ENCODE measurements around the gene PPP2R5C. TPM values are rescaled to one million over a fixed set of nuclear protein-coding genes. Genes with fewer than 3 reads are reported as not detected.

Gene PPP2R5C
- total RNA-seq, 1 donor from 2014 or later: 125 TPM

GRCh38 chr14:101784631-101785030 is 23.1 kb downstream of the PPP2R5C start:
- peaks cover 18% of the 10 kb centered on the region for H3K4me1 Mint-ChIP-seq
- no peak for DNase-seq (ENCODE audit: low spot score in 2 of 2, unreplicated experiment in 2 of 2)
- TF ChIP-seq CTCF (IDR thresholded peaks at IDR 0.05; ENCODE audit: unreplicated experiment): no peak
- no peaks in the 10 kb centered on the region for H3K9me3 Mint-ChIP-seq
- H3K36me3 Mint-ChIP-seq: peaks cover 4% of the 10 kb centered on the region
- peaks cover 33% of the 10 kb centered on the region for H3K27me3 Mint-ChIP-seq (ENCODE audit: low read depth)
- H3K27ac Mint-ChIP-seq: no peak overlapping the region
- H3K4me3 Mint-ChIP-seq: no peak overlapping the region

DNA sequence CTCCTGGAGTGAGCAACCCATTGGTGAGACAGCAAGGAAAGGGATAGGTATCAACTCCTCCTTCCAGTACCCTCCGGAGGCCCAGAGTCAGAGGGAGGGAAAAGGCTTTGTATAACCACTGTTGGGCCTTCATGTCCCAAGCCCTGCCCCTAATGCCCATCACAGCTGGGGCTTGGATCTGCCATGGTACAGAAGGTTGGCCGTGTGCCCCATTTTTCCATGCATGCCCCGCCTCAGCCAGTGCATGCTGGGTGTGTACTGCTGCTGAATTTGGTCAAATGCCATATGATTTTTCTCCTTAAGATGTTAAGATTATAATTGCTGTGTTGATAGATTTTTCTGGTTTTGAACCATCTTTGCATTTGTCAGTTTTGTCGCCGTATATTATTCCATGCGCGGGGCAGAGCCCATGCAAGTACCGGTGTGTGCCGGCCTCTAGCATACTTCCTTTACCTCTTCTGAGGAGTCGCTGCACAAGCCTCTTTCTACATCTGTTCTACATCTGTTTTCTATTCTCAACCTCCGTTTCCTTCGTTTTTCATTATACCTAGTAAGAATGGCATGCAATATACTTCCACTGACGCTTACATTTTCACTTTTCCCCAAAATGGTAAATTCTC is 26.6 kb downstream of the PPP2R5C start:
- no peak overlapping the region for H3K4me3 Mint-ChIP-seq
- no peak for DNase-seq (ENCODE audit: low spot score in 2 of 2, unreplicated experiment in 2 of 2)
- H3K27ac Mint-ChIP-seq: no peak overlapping the region
- peaks cover 4% of the 10 kb centered on the region for H3K36me3 Mint-ChIP-seq
- H3K4me1 Mint-ChIP-seq: peaks cover 19% of the 10 kb centered on the region
- no peak for TF ChIP-seq CTCF (IDR thresholded peaks at IDR 0.05; ENCODE audit: unreplicated experiment)
- H3K9me3 Mint-ChIP-seq: no peaks in the 10 kb centered on the region
- H3K27me3 Mint-ChIP-seq (ENCODE audit: low read depth): peaks cover 12% of the 10 kb centered on the region

DNA sequence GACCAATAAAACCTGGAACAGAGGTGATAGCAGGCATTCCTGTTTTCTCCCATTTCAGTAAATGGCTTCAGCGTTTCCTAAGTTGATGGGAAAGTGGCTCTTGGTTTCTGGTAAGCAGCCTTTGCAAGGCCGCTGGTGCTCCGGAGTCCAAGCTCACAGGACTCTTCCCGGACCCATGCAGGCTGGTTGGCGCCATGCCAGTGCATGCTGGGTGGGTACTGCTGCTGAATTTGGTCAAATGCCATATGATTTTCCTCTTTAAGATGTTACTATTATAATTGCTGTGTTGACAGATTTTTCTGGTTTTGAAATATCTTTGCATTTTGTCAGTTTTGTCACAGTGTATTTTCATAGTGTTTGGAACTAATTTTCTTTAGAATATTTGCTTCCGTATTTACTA is 27.7 kb downstream of the PPP2R5C start:
- Mint-ChIP-seq H3K27ac (peak overlapping the region; percentile 68), H3K36me3 (peaks cover 2% of the 10 kb centered on the region), H3K9me3 (no peaks in the 10 kb centered on the region), H3K27me3 (ENCODE audit: low read depth) (peaks cover under 1% of the 10 kb centered on the region), H3K4me3 (no peak overlapping the region), H3K4me1 (peaks cover 19% of the 10 kb centered on the region)
- no peak for TF ChIP-seq CTCF (IDR thresholded peaks at IDR 0.05; ENCODE audit: unreplicated experiment)
- DNase-seq (ENCODE audit: low spot score in 2 of 2, unreplicated experiment in 2 of 2): no peak

- H3K9me3 Mint-ChIP-seq: no peaks in the 10 kb centered on the region
- no peaks in the 10 kb centered on the region for H3K27me3 Mint-ChIP-seq (ENCODE audit: low read depth)
- H3K27ac Mint-ChIP-seq: no peak overlapping the region
- H3K4me1 Mint-ChIP-seq: peaks cover 19% of the 10 kb centered on the region
- peaks cover 1% of the 10 kb centered on the region for H3K36me3 Mint-ChIP-seq
- no peak for DNase-seq (ENCODE audit: low spot score in 2 of 2, unreplicated experiment in 2 of 2)
- TF ChIP-seq CTCF (IDR thresholded peaks at IDR 0.05; ENCODE audit: unreplicated experiment): no peak
- H3K4me3 Mint-ChIP-seq: no peak overlapping the region
Measured at GRCh38 chr14:101790232-101790631, 28.7 kb downstream of the PPP2R5C start.

- H3K27me3 Mint-ChIP-seq (ENCODE audit: low read depth): no peaks in the 10 kb centered on the region
- no peaks in the 10 kb centered on the region for H3K9me3 Mint-ChIP-seq
- H3K27ac Mint-ChIP-seq: no peak overlapping the region
- DNase-seq (ENCODE audit: low spot score in 2 of 2, unreplicated experiment in 2 of 2): no peak
- TF ChIP-seq CTCF (IDR thresholded peaks at IDR 0.05; ENCODE audit: unreplicated experiment): no peak
- H3K36me3 Mint-ChIP-seq: peaks cover 1% of the 10 kb centered on the region
- no peak overlapping the region for H3K4me3 Mint-ChIP-seq
- peaks cover 19% of the 10 kb centered on the region for H3K4me1 Mint-ChIP-seq
Measured at GRCh38 chr14:101791919-101792572, 30.5 kb downstream of the PPP2R5C start.
